ENCODE measurements around the gene KCNQ4.

Gene KCNQ4

GRCh38 chr1:40753142-40753882 lies 30.3 kb upstream of the KCNQ4 start:
- FAIRE-seq (peak; percentile 71), DNase-seq (ENCODE audit: extremely low spot score, insufficient read length, low read depth) (no peak)

DNA sequence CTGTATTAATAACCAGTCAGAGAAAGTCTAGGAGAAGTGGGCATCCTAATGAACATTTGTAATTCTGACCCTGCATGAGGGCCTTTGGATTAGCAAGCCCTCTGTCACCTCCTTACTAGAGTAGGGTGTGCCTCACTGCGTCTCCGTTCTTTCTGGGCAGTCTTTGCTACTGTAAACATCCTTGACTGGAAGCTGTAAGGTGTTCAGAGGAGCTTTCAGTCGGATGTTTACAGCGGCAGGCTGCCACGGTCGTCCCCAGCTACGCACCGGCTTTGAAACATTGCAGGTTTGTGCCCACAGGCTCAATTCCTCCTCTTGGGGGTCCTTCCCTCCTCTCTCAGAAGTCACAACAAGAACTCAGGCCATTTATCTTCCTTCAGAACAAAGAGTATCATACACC lies 29.4 kb upstream of the KCNQ4 start:
- FAIRE-seq (no peak), DNase-seq (ENCODE audit: extremely low spot score, insufficient read length, low read depth) (no peak)

GRCh38 chr1:40755067-40755466 lies 28.5 kb upstream of the KCNQ4 start:
- FAIRE-seq (no peak), DNase-seq (ENCODE audit: extremely low spot score, insufficient read length, low read depth) (no peak)

DNA sequence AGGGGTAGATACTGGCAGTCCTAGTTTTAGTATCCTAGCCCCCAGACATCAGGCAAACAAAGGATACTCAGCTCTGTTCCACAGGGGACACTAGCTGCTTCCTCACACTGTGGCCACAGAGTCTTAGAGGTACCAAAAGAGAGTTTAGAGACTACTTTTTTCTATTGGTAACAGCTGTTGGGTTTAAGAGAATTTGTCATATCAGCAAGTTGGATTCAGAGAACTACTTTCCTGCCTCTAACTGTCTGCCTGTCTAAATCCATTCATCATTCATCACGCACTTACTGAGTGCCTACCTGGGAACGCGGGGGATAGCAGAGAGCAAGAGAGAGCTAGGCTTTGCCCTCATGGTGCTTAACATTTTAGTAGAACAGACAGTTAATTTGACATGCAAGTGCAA lies 27.1 kb upstream of the KCNQ4 start:
- DNase-seq (ENCODE audit: extremely low spot score, insufficient read length, low read depth) (no peak), FAIRE-seq (no peak)

- DNase-seq (ENCODE audit: extremely low spot score, insufficient read length, low read depth) (no peak), FAIRE-seq (no peak)
Observed at GRCh38 chr1:40757084-40757483, 26.5 kb upstream of the KCNQ4 start.

DNA sequence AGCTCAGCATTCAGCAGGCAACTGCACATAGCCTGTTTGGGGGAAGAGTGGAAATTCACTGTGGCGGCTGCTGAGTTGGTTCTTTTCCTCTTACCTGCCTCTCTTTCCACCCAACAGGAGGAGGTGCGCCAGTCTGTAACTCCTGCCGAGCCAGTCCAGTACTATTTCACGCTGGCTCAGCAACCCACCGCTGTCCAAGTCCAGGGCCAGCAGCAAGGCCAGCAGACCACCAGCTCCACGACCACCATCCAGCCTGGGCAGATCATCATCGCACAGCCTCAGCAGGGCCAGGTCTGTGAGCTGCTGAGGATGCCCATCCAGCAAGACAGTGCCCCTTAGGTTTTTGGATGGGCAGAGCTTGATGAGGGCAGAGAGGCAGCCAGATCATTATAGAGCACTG lies 25.6 kb upstream of the KCNQ4 start:
- DNase-seq (ENCODE audit: extremely low spot score, insufficient read length, low read depth) (no peak), FAIRE-seq (no peak)

DNA sequence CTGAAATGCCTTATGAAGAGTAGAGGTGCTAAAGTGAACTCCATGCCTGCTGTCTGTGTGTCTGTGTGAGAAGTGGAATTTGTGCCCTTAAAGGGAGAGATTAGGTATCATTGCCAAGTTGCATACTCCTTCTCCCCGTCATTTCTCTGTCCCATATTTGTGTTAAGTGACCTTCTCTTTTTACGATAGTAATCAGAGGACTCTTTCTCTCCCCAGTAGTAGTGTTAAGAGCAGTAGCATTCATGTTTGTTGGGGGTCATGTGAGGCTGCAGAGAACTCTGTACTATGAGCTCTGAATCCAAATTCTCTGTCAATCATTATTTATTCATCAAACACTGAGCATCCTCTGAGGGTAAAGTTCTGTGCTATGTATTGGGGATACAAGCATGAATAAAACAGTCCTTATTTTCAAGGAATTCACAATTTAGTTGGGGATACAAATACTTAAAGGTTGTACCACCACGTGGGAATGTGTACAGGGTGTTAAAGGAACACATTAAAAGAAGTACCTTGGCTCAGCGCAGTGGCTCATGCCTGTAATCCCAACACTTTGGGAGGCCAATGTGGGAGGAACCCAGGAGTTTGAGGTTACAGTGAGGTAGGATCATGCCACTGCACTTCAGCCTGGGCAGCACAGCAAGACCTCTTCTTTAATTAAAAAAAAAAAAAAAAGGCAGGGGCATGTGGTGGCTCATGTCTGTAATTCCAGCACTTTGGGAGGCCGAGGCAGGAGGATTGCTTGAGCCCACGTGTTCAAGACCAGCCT lies 24.8 kb upstream of the KCNQ4 start:
- FAIRE-seq, result no peak
- DNase-seq (ENCODE audit: extremely low spot score, insufficient read length, low read depth), result no peak

DNA sequence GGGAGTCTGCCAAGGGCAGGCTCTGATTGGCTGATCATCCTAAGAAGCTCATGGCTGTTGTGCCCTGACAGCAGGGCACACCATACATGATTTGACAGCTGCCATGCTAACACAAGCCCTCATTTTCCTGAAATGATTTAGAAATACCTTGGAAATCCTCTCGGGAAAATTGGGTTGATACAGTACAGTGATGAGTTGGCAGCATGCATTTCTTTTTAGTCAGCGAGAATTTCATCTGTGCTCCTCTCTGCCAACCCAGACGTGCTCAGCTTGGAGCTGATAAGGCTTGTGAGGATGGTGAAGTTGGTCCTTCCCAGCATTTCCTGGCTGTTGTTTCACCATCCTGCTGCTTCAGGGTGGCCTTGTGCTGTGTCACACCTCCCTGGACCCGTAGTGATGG lies 22.6 kb upstream of the KCNQ4 start:
- no peak for FAIRE-seq

GRCh38 chr1:40762144-40762923 lies 21.3 kb upstream of the KCNQ4 start:
- FAIRE-seq (peak; percentile 62), DNase-seq (ENCODE audit: extremely low spot score, insufficient read length, low read depth) (no peak)

More for the DNA sequence above, 22.6 kb upstream of the KCNQ4 start:
- DNase-seq (ENCODE audit: extremely low spot score, insufficient read length, low read depth), result no peak

- DNase-seq (ENCODE audit: extremely low spot score, insufficient read length, low read depth), result no peak
- FAIRE-seq, result peak; percentile 86
Observed at GRCh38 chr1:40763742-40764532, 19.6 kb upstream of the KCNQ4 start.

DNA sequence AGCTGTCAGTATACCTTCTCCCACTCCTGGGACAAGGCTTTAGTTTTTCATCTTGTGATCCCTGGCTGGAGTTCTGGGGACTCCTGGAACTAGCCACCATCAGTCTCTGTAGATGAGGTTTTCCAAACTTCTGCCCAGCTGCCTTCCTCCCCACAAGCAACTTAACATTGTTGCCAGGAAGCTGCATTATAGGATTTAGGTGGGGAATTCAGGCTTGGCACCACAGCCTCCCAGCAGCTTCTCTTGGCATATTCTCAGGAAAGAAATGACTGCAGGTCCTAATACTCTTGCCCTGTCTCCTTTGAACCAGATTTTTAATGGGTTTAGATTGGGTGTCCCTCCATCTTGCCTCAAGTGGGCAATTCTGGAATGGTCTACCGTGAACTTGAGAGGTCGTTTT lies 18.6 kb upstream of the KCNQ4 start:
- FAIRE-seq, result no peak
- no peak for DNase-seq (ENCODE audit: extremely low spot score, insufficient read length, low read depth)

DNA sequence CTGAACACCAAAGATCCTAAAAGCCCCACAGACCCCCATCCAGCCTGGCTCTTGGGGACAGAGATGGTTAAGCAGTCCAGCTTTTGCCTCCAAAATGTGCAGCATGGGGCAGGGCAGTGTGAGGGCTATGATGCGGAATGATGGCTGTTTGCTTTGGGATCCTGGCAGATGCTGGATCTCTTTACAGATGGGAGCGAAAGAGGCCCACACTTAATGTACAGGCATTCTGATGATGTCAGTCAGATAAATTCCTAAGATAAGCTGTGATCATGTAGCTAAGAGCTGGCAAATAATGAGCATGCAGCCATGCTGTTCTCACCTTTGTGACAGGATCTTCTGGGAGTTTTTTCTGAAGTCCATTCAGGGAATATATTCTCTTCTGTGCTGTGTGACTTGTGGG lies 17.6 kb upstream of the KCNQ4 start:
- DNase-seq (ENCODE audit: extremely low spot score, insufficient read length, low read depth), result no peak
- no peak for FAIRE-seq

DNA sequence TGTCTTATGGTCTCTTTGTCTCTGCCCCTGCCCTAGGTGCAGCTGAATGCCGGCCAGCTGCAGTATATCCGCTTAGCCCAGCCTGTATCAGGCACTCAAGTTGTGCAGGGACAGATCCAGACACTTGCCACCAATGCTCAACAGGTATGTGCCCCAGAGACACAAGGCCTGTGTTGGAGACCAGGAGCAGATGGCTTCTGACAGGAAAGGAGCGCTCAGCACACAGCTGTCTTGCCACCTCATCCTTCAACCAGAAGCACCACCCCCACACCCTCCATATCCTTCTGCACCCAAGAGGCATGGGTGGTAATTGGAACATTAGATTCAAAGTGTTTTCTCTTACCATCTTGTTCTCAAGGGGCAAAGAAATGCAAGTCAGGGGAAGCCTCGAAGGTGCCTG lies 17.0 kb upstream of the KCNQ4 start:
- no peak for FAIRE-seq
- DNase-seq (ENCODE audit: extremely low spot score, insufficient read length, low read depth), result no peak

GRCh38 chr1:40768146-40768990 lies 15.2 kb upstream of the KCNQ4 start:
- FAIRE-seq (no peak), DNase-seq (ENCODE audit: extremely low spot score, insufficient read length, low read depth) (no peak)

DNA sequence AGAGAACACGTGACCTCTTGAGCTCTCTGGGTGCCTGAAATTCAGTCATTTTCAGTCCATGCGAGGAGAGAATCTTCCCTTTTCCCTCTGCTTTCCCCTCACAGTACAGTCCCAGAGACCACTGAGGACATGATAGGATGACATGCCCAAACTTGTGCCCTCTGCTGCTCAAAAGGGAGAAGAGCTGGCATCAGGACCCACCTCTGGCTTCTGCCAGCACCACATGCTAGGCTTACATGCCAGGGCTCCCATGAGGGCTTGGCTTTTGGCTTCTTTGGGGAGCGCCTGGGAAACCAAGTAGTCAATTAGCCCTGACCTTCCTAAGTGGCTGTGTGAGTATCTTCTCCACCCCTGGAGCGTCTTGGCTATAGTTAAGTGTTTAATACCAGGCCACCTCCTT lies 13.8 kb upstream of the KCNQ4 start:
- DNase-seq (ENCODE audit: extremely low spot score, insufficient read length, low read depth) (no peak), FAIRE-seq (no peak)

DNA sequence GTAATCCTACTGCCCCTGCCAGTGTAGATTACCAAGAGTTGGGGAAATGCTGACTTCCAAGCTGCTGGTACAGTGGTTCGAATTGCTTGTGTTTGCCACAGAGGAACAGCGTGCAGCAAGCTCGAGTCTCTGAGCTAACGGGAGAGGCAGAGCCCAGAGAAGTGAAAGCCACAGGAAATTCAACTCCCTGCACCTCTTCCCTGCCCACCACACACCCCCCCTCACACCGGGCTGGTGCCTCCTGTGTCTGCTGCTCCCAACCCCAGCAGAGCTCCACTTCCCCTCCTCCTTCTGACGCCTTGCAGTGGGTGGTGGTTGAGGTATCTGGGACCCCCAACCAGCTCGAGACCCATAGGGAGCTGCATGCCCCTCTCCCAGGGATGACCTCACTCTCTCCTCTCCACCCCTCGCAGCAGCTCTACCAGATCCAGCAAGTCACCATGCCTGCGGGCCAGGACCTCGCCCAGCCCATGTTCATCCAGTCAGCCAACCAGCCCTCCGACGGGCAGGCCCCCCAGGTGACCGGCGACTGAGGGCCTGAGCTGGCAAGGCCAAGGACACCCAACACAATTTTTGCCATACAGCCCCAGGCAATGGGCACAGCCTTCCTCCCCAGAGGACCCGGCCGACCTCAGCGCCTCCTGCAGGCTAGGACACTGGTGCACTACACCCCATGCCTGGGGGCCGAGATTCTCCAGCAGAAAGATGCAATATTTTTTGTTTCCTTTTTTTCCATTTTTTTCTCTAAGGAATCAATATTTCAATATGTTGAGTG lies 13.1 kb upstream of the KCNQ4 start:
- DNase-seq (ENCODE audit: extremely low spot score, insufficient read length, low read depth) (no peak), FAIRE-seq (no peak)

DNA sequence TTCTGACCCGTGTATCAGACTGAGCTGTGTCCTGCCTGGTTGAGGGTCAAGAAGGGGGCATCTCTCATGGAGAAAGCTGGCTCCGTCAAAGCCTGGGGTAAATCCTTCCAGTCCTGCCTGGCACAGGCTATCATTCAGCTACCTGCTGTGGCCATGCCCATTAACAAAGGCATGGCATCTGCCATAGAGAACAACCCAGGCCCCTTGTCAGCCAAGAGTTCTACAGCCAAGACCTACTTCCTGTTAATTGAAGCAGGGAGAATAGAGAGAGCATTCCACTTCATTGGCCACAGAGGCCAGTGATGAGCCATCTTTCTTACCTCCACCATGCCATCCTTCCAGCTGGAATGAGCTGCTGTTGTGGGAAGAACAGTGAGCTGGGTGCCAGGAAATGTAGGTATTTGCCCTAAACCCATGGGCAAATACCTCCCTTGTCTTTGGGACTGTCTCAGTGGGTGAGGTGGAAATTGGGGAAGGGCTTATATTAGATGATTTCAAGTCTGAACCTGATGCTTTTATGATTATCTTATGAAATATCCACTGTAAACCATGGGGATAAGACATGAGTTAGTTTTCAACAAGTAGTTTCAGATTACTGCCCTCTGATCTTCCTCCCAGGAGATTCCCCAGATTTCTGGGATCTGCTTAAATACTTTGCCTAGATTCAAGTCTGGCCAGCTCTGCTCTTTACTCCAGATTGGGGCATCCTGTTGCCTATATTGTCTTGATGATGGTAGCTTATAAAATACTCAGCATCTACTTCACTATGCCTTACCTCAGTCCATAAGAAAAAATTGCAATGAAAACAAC lies 11.2 kb upstream of the KCNQ4 start:
- DNase-seq (ENCODE audit: extremely low spot score, insufficient read length, low read depth) (no peak), FAIRE-seq (no peak)

All from GM18507 (cell line).